ENCODE data around the gene CRISP3. TPM values are rescaled to one million over a fixed set of nuclear protein-coding genes. Genes with fewer than 3 reads are reported as not detected.
"Not testable (repeated sequence)": the region's sequence is repeated elsewhere in the genome, so short reads cannot be mapped to it uniquely, and the experiment has no call there.

CRISP3 gene
- total RNA-seq, 1 experiment from 2014 or later = not detected

DNA sequence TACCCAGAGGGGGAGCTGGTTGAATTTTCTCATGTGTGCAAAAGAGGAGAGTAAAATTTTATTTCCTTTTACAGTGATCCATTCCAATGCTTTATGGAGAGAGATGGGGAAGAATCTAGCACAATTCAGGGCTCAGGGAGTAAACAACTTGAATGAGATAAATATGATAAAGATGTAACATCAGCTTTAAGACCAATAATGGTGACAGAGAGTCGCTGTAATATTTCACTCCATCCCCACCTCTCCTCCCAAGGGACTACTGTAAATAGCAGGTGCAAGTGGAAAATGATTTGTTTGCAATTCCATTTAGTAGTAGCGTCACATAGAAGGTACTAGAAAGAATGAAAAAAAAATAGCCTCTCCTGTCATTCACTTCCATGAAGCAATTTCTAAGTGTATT is 4.8 kb downstream of the CRISP3 start (continued):
- no peak for TF ChIP-seq ZNF423 (CRISPR knock-in tag; IDR thresholded peaks at IDR 0.05)

DNA sequence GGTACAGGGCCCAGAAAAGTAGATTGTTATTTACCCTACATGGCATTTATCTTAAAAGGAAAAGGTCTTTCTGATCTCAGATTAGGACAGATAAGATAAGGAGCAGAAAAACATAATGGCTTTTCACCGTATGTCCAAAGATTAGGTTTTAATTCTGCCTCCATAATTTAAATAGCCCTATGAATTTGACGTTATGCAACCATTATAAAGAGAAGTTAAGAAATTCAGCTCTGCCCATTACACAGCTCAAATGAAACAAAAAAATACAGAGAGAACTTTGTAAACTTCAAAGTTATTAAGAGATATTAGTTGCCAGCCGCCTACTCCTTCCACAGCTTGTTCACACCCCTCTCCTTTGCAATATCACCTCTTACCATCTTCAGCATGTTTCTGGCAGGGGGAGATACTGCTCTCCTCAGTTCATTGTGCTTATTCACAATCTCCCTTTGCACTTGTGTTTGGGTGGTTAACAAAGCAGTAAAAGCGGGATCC is 8.1 kb downstream of the CRISP3 start:
- Mint-ChIP-seq H3K4me3 (no peak overlapping the region), H3K27ac (no peak overlapping the region), H3K27me3 (ENCODE audit: low read depth) (no peaks in the 10 kb centered on the region), H3K4me1 (peaks cover 4% of the 10 kb centered on the region; the same call in 1 of the 2 replicates), H3K36me3 (no peaks in the 10 kb centered on the region), H3K9me3 (no peaks in the 10 kb centered on the region)
- ATAC-seq = no peak
- TF ChIP-seq, protein P1, sequence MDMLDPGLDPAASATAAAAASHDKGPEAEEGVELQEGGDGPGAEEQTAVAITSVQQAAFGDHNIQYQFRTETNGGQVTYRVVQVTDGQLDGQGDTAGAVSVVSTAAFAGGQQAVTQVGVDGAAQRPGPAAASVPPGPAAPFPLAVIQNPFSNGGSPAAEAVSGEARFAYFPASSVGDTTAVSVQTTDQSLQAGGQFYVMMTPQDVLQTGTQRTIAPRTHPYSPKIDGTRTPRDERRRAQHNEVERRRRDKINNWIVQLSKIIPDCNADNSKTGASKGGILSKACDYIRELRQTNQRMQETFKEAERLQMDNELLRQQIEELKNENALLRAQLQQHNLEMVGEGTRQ (CRISPR knock-in tag; IDR thresholded peaks at IDR 0.05) = no peak
- TF ChIP-seq NR1H2 (CRISPR knock-in tag; IDR thresholded peaks at IDR 0.05) = no peak
- TF ChIP-seq ATF1 (CRISPR knock-in tag; IDR thresholded peaks at IDR 0.05) = no peak
- DNase-seq (ENCODE audit: low spot score) = no peak
- CTCF ChIA-PET = interaction anchor here (0.6 kb wide), 1 partner anchor 581 kb away, joined by 4 read pairs; no protein-coding TSS in a partner anchor
- POLR2A ChIA-PET = no interaction called here

DNA sequence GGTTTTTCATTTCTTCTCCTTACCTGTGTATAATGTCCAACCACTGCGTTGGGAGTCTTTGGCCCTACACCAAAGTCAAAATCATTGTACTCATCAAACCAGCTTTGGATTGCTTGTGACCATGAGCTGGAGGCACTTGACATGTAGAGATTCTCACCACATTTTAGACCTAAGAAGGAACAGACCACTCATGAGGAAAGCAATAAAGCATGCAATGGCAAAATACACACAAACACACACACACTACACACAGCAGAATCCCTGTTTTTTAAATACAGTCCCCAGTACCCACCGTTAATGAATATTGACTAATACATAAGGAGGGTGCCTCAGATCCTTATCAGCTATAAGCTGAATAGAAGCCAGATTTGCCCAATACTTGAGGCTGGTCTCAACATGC is 10.5 kb downstream of the CRISP3 start:
- Mint-ChIP-seq H3K36me3 (no peaks in the 10 kb centered on the region), H3K4me3 (no peak overlapping the region), H3K4me1 (peaks cover 5% of the 10 kb centered on the region), H3K9me3 (no peaks in the 10 kb centered on the region), H3K27ac (no peak overlapping the region), H3K27me3 (ENCODE audit: low read depth) (no peaks in the 10 kb centered on the region)
- ChIA-PET CTCF (no interaction called here), POLR2A (no interaction called here)
- DNase-seq (ENCODE audit: low spot score) = no peak
- TF ChIP-seq, protein P2, sequence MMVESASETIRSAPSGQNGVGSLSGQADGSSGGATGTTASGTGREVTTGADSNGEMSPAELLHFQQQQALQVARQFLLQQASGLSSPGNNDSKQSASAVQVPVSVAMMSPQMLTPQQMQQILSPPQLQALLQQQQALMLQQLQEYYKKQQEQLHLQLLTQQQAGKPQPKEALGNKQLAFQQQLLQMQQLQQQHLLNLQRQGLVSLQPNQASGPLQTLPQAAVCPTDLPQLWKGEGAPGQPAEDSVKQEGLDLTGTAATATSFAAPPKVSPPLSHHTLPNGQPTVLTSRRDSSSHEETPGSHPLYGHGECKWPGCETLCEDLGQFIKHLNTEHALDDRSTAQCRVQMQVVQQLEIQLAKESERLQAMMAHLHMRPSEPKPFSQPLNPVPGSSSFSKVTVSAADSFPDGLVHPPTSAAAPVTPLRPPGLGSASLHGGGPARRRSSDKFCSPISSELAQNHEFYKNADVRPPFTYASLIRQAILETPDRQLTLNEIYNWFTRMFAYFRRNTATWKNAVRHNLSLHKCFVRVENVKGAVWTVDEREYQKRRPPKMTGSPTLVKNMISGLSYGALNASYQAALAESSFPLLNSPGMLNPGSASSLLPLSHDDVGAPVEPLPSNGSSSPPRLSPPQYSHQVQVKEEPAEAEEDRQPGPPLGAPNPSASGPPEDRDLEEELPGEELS (CRISPR knock-in tag; IDR thresholded peaks at IDR 0.05) = no peak
- TF ChIP-seq, protein P3, sequence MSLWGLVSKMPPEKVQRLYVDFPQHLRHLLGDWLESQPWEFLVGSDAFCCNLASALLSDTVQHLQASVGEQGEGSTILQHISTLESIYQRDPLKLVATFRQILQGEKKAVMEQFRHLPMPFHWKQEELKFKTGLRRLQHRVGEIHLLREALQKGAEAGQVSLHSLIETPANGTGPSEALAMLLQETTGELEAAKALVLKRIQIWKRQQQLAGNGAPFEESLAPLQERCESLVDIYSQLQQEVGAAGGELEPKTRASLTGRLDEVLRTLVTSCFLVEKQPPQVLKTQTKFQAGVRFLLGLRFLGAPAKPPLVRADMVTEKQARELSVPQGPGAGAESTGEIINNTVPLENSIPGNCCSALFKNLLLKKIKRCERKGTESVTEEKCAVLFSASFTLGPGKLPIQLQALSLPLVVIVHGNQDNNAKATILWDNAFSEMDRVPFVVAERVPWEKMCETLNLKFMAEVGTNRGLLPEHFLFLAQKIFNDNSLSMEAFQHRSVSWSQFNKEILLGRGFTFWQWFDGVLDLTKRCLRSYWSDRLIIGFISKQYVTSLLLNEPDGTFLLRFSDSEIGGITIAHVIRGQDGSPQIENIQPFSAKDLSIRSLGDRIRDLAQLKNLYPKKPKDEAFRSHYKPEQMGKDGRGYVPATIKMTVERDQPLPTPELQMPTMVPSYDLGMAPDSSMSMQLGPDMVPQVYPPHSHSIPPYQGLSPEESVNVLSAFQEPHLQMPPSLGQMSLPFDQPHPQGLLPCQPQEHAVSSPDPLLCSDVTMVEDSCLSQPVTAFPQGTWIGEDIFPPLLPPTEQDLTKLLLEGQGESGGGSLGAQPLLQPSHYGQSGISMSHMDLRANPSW (CRISPR knock-in tag; conservative IDR thresholded peaks at IDR 0.05; ENCODE audit: low read depth) = no peak
- TF ChIP-seq ZBTB21 (CRISPR knock-in tag; IDR thresholded peaks at IDR 0.05; ENCODE audit: borderline replicate concordance) = no peak
- no peak for TF ChIP-seq NFE2L1 (CRISPR knock-in tag; IDR thresholded peaks at IDR 0.05)
- no peak for ATAC-seq

DNA sequence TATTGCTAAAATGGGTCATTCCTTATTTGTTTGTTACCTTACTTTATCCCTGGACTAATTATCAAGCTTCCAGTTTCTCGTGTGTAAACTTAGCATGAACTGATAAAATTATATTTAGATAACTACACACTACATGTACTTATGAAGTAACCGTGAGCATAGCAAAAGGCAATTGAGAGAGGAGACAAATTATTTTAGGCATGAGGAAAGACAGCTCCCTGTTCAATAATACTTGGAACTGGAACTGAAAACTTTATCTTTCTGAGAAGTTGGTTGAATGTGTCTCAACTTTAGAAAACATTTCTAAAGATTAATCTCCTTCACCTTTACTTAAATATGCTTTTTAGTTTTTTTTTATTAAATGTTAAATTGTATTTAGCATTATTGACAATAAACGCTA is 11.4 kb downstream of the CRISP3 start:
- Mint-ChIP-seq H3K36me3 (no peaks in the 10 kb centered on the region), H3K27ac (no peak overlapping the region), H3K4me1 (peaks cover 7% of the 10 kb centered on the region), H3K4me3 (no peak overlapping the region), H3K27me3 (ENCODE audit: low read depth) (no peaks in the 10 kb centered on the region), H3K9me3 (no peaks in the 10 kb centered on the region)
- ATAC-seq (no peak), DNase-seq (ENCODE audit: low spot score) (no peak)
- ChIA-PET CTCF (no interaction called here), POLR2A (no interaction called here)
- no peak for TF ChIP-seq ZNF671 (CRISPR knock-in tag; IDR thresholded peaks at IDR 0.05)
- TF ChIP-seq ZBTB21 (CRISPR knock-in tag; IDR thresholded peaks at IDR 0.05; ENCODE audit: borderline replicate concordance) = no peak

DNA sequence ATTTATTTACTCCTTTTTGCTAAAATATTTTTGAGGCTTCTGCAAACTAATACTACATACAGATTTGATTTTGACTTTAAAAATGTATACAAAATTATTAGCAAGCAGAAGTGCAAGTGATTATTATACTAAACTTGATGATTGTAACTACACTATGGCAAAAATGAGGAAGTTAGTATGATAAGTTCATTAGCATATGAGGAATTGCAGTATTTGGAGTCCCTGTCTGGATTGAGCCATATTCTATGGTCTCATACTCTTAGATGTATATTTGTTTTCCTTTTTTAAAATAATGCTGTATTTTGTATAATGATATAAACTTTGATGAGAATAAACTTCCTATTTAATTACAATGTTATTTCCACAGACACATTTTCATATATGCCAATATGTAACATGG is 13.9 kb downstream of the CRISP3 start:
- Mint-ChIP-seq H3K9me3 (no peaks in the 10 kb centered on the region), H3K4me3 (no peak overlapping the region), H3K27me3 (ENCODE audit: low read depth) (no peaks in the 10 kb centered on the region), H3K4me1 (peaks cover 3% of the 10 kb centered on the region; the same call in 1 of the 2 replicates), H3K36me3 (no peaks in the 10 kb centered on the region), H3K27ac (no peak overlapping the region)
- CTCF ChIA-PET = no interaction called here
- ATAC-seq = no peak
- DNase-seq (ENCODE audit: low spot score) = no peak
- POLR2A ChIA-PET = no interaction called here
- TF ChIP-seq ZNF138 (CRISPR knock-in tag; conservative IDR thresholded peaks at IDR 0.05) (no peak), MYBL2 (CRISPR knock-in tag; IDR thresholded peaks at IDR 0.05) (no peak)
- TF ChIP-seq, protein P1 (CRISPR knock-in tag; IDR thresholded peaks at IDR 0.05) = no peak

DNA sequence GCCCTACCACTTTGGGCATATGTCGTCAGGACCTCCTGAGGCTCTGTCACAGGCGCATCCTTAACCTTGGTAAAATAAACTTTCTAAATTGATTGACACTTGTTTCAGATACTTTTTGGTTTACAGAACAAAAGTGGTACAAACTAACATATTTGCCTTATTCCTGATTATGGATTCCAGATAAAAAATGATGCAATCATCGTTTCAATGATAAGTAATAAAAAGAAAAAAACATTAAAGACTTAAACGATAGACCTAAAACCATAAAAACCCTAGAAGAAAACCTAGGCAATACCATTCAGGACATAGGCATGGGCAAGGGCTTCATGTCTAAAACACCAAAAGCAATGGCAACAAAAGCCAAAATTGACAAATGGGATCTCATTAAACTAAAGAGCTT is 20.3 kb downstream of the CRISP3 start:
- H3K36me3 Mint-ChIP-seq = peaks cover 26% of the 10 kb centered on the region
- H3K27me3 Mint-ChIP-seq (ENCODE audit: low read depth); ATAC-seq; CTCF ChIA-PET; H3K4me3 Mint-ChIP-seq; DNase-seq (ENCODE audit: low spot score); POLR2A ChIA-PET; H3K27ac Mint-ChIP-seq; H3K4me1 Mint-ChIP-seq: not testable (repeated sequence)
- peaks cover 42% of the 10 kb centered on the region for H3K9me3 Mint-ChIP-seq
